ENCODE results near the gene RNASE13. TPM values are rescaled to one million over a fixed set of nuclear protein-coding genes. Genes with fewer than 3 reads are reported as not detected.

Gene RNASE13
- total RNA-seq, 1 experiment from 2014 or later: not detected

DNA sequence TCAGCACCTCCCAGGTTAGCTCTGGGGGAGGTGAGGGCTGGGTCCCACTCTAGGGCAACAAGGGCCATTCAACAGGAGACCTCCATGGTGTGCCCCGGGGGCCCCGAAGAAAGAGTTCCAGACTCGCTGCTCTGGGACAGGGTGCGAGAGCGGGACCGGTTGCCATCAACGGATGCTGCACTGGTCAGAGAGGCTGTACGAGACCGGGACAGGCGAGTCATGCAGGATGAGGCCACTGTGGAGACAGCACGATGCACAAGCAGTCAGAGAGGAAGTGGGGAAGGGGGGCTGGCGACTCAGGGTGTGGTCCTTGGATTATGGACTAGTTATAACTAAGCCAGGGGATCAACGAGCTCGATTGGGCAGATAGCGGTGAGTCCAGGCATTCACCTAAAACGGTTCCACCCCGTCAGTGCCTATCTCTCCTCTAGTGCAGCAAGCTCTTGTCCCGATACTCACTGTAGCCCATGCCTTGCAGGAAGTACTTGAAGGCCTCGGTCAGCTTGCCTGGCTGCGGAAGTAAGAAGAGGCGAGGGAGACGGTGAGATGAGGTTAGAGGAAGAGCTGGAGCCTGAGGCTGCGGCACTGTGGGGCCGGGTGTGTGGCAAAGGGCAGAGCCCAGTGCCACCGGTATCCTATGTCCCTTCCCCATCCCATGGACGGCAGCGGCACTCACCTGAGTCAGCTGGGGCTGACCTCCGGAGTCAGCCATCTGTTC, 16.9 kb downstream of the RNASE13 start:
- Histone ChIP-seq H3K18ac (ENCODE audit: insufficient read length, low read depth, low read length) (no peak overlapping the region), H2BK5ac (ENCODE audit: insufficient read length, low read length) (no peak overlapping the region), H3K23me2 (ENCODE audit: insufficient read length, low read depth, low read length, poor library complexity, severe bottlenecking) (no peaks in the 10 kb centered on the region), H3K4me1 (ENCODE audit: insufficient read depth, low read length) (no peaks in the 10 kb centered on the region; the same call in 1 of the 2 replicates), H3K4ac (ENCODE audit: low read depth, low read length) (no peak overlapping the region), H2BK120ac (ENCODE audit: low read depth, low read length, poor library complexity, severe bottlenecking) (no peak overlapping the region), H3K27me3 (ENCODE audit: insufficient read depth, low read length) (no peaks in the 10 kb centered on the region), H3K79me2 (ENCODE audit: insufficient read depth, low read length) (no peaks in the 10 kb centered on the region), H3K9ac (ENCODE audit: extremely low read depth, insufficient read length, low read length) (no peak overlapping the region), H2BK20ac (ENCODE audit: low read depth, low read length, poor library complexity, severe bottlenecking) (no peak overlapping the region), H4K5ac (ENCODE audit: insufficient read length, low read depth, low read length) (no peak overlapping the region), H2AFZ (ENCODE audit: low read length) (no peak overlapping the region), H4K20me1 (ENCODE audit: control insufficient read depth, insufficient read depth, insufficient read length) (no peaks in the 10 kb centered on the region), H3K9me3 (ENCODE audit: control insufficient read depth, low read depth, low read length) (no peaks in the 10 kb centered on the region), H4K91ac (ENCODE audit: insufficient read length, low read depth, low read length) (no peak overlapping the region), H2BK15ac (ENCODE audit: low read depth, low read length) (no peak overlapping the region), H3T11ph (ENCODE audit: low read length) (no peak overlapping the region), H4K8ac (replicated peaks; ENCODE audit: insufficient read length, low read depth, low read length) (no peak overlapping the region), H3K27ac (ENCODE audit: insufficient read length, low read depth, low read length) (no peak overlapping the region), H2AK5ac (ENCODE audit: insufficient read length, low read length) (no peak overlapping the region), H3K79me1 (ENCODE audit: insufficient read depth, low read depth, low read length, poor library complexity, severe bottlenecking) (no peaks in the 10 kb centered on the region), H3K56ac (ENCODE audit: insufficient read length, low read depth, low read length) (no peak overlapping the region), H3K23ac (ENCODE audit: insufficient read length, low read depth, low read length) (no peak overlapping the region), H3K4me2 (ENCODE audit: insufficient read depth, insufficient read length, low read length) (no peak overlapping the region), H3K14ac (ENCODE audit: insufficient read depth, low read length) (no peak overlapping the region), H2BK12ac (ENCODE audit: insufficient read length, low read depth, low read length) (no peak overlapping the region)
- no CpG with 5 or more reads among the region's 28 CpGs for WGBS (ENCODE audit: extremely low coverage, insufficient read length, low lambda C conversion rate)
- Mint-ChIP-seq H3K9me3 (no peaks in the 10 kb centered on the region), H3K27ac (0 out of 7 replicates have a peak overlapping the region, but pooled peaks of 1 of the 3 experiments have one; percentile 23), H3K36me3 (ENCODE audit: insufficient read depth in 1 of 3, low read depth in 3 of 3) (peaks cover 6 to 21% (median 8%) of the 10 kb centered on the region in 3 experiments; a peak in 4 of 7 replicates), H3K4me1 (peaks cover 15 to 17% of the 10 kb centered on the region in 2 experiments), H3K27me3 (ENCODE audit: low read depth) (peaks cover 18% of the 10 kb centered on the region), H3K4me3 (no peak overlapping the region)
- no peak for DNase-seq
- TF ChIP-seq CTCF (conservative IDR thresholded peaks at IDR 0.05): no peak
